SK-MEL-5 (cell line): Measurements from ENCODE around the gene CRX. TPM values are rescaled to one million over a fixed set of nuclear protein-coding genes. Genes with fewer than 3 reads are reported as not detected.
"Not testable (repeated sequence)": the region's sequence is repeated elsewhere in the genome, so short reads cannot be mapped to it uniquely, and the experiment has no call there.

ENCODE experiments used
- DNase-seq: peaks from one replicate; pipeline ENCODE4 v3.0.0-alpha.2; 2016; ENCODE audit warnings: low read depth, low spot score
- in situ Hi-C: cut with HindIII; loops from 2 replicates; pipeline ENCODE4 v1.10.0; 2016; ENCODE audit warnings: low sequenced_read_pairs, high pct_unique_total_duplicates, low pct_unique_long_range_greater_than_20kb
- total RNA-seq: library from RNA; depleted of rRNA; stranded (reverse); fragments of >200 nt; shearing (Covaris generic); gene quantifications from 2 replicates; pipeline ENCODE4 v1.2.3, GENCODE V29; 2014

CRX gene
- total RNA-seq, 1 experiment from 2014 or later = not detected

GRCh38 chr19:47842941-47843340 lies 21.2 kb downstream of the CRX start:
- in situ Hi-C loops = no loop called here
- no peak for DNase-seq

GRCh38 chr19:47848425-47848822 lies 26.7 kb downstream of the CRX start:
- no peak for DNase-seq
- in situ Hi-C loops = no loop called here

- peak; percentile 69 for DNase-seq
- in situ Hi-C loops = no loop called here
Measured at GRCh38 chr19:47848823-47849473, 27.2 kb downstream of the CRX start.

- in situ Hi-C loops = no loop called here
- no peak for DNase-seq
Measured at GRCh38 chr19:47853003-47853402, 31.3 kb downstream of the CRX start.

- no peak for DNase-seq
- in situ Hi-C loops = no loop called here
Measured at GRCh38 chr19:47854459-47854858, 32.7 kb downstream of the CRX start.

- in situ Hi-C loops, DNase-seq: not testable (repeated sequence)
Measured at GRCh38 chr19:47858231-47858630, 36.5 kb downstream of the CRX start.

- DNase-seq, in situ Hi-C loops: not testable (repeated sequence)
Measured at GRCh38 chr19:47858646-47859285, 37.0 kb downstream of the CRX start, which contains the start of gene TPRX2. Gene TPRX2 (plus strand): TSS chr19:47859235. CDS start chr19:47859247, 12 bp downstream.

- in situ Hi-C loops = not testable (repeated sequence)
Measured at GRCh38 chr19:47859838-47860237, 38.1 kb downstream of the CRX start.

GRCh38 chr19:47860602-47861297 lies 39.0 kb downstream of the CRX start:
- in situ Hi-C loops = no loop called here
- no peak for DNase-seq

More at GRCh38 chr19:47859838-47860237, 38.1 kb downstream of the CRX start:
- not testable (repeated sequence) for DNase-seq

- in situ Hi-C loops = no loop called here
Measured at GRCh38 chr19:47861630-47862029, 39.9 kb downstream of the CRX start.

GRCh38 chr19:47863514-47863936 lies 41.8 kb downstream of the CRX start:
- in situ Hi-C loops = no loop called here
- peak; percentile 88 for DNase-seq

More at GRCh38 chr19:47861630-47862029, 39.9 kb downstream of the CRX start:
- DNase-seq = no peak

GRCh38 chr19:47865166-47865565 lies 43.4 kb downstream of the CRX start:
- in situ Hi-C loops = no loop called here
- DNase-seq = no peak

- no peak for DNase-seq
- in situ Hi-C loops = no loop called here
Measured at GRCh38 chr19:47878906-47879305, 57.2 kb downstream of the CRX start.

GRCh38 chr19:47879385-47879784 lies 57.6 kb downstream of the CRX start:
- DNase-seq, in situ Hi-C loops: not testable (repeated sequence)

- in situ Hi-C loops = no loop called here
- peak; percentile 17 for DNase-seq
Measured at GRCh38 chr19:47881757-47882156, 60.0 kb downstream of the CRX start.

GRCh38 chr19:47882890-47883289 lies 61.2 kb downstream of the CRX start:
- no peak for DNase-seq
- in situ Hi-C loops = no loop called here

GRCh38 chr19:47885067-47885463 lies 63.3 kb downstream of the CRX start:
- no peak for DNase-seq
- in situ Hi-C loops = no loop called here

GRCh38 chr19:47886010-47886559 lies 64.3 kb downstream of the CRX start, which contains the start of gene SULT2A1:
Gene SULT2A1 (minus strand): TSS chr19:47886315. CDS start chr19:47886257, 58 bp downstream.
- in situ Hi-C loops = no loop called here

More at GRCh38 chr19:47886010-47886559, 64.3 kb downstream of the CRX start, which contains the start of gene SULT2A1:
- DNase-seq = no peak
